GM18951 (cell line): Measurements from ENCODE around the gene PATL1.
"Not testable (repeated sequence)": the region's sequence is repeated elsewhere in the genome, so short reads cannot be mapped to it uniquely, and the experiment has no call there.

Source experiments
- POLR2A ChIP-seq: IDR thresholded peaks from 4 replicates; pipeline ENCODE4 v1.6.1; 2011; ENCODE audit warnings: mild to moderate bottlenecking; ENCODE audit not compliant: insufficient read length, insufficient read depth; ENCODE audit errors: extremely low read depth
- in situ Hi-C: fragments of 300-500 bp; cut with MboI; formaldehyde crosslinking; loops from one replicate; pipeline ENCODE4 v1.12.0; 2022; ENCODE audit warnings: low sequenced_read_pairs, mixed read lengths, inconsistent platforms; ENCODE audit not compliant: unreplicated experiment

Gene PATL1, protein sequence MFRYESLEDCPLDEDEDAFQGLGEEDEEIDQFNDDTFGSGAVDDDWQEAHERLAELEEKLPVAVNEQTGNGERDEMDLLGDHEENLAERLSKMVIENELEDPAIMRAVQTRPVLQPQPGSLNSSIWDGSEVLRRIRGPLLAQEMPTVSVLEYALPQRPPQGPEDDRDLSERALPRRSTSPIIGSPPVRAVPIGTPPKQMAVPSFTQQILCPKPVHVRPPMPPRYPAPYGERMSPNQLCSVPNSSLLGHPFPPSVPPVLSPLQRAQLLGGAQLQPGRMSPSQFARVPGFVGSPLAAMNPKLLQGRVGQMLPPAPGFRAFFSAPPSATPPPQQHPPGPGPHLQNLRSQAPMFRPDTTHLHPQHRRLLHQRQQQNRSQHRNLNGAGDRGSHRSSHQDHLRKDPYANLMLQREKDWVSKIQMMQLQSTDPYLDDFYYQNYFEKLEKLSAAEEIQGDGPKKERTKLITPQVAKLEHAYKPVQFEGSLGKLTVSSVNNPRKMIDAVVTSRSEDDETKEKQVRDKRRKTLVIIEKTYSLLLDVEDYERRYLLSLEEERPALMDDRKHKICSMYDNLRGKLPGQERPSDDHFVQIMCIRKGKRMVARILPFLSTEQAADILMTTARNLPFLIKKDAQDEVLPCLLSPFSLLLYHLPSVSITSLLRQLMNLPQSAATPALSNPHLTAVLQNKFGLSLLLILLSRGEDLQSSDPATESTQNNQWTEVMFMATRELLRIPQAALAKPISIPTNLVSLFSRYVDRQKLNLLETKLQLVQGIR

DNA sequence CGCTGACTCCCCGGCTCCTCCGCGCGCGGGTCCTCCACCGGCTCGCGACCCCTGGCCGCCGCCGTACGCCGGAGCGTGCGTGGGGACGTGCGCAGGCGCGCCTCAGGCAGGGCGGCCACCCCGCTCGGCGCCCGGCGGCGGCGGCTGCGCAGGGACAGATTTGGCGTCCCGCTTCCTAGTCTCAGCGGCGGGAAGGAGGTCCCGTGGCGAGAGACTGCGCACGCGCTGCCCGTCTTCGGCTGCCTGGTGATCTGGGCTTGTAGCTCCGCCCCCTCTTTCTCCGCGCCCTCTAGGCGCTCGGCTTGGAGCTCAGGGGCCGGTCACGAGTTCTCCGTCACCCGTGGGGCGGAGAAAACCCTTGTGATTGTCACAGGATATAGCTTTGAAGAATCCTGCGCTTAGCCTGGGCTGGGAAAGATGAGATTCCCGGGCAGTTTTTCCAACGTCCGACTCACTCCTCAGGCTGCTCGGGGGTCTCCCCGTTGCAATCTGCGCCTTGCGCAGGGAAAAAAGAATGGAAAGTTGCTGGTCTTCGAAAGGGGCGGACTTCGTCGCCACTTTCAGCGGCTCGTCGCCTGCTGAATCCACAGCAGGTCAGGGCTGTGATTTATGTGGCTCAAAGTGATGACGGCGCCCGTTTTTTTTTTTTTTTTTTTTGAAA is at the start of gene PATL1:
TSS of gene PATL1 (minus strand) at position 88 of the 661 bp plus-strand sequence. CDS start 142 bp downstream, outside the sequence.
- in situ Hi-C loops: no loop called here
- peak; percentile 78 for TF ChIP-seq POLR2A

- no peak for TF ChIP-seq POLR2A
- in situ Hi-C loops: no loop called here
Observed at GRCh38 chr11:59716051-59716450, 47.2 kb upstream of the PATL1 start.

- in situ Hi-C loops: no loop called here
- TF ChIP-seq POLR2A: no peak
Observed at GRCh38 chr11:59713745-59714144, 44.9 kb upstream of the PATL1 start, which contains the start of gene OR10V1. Gene OR10V1 (minus strand): TSS chr11:59713845. CDS start chr11:59713845, 0 bp downstream.

DNA sequence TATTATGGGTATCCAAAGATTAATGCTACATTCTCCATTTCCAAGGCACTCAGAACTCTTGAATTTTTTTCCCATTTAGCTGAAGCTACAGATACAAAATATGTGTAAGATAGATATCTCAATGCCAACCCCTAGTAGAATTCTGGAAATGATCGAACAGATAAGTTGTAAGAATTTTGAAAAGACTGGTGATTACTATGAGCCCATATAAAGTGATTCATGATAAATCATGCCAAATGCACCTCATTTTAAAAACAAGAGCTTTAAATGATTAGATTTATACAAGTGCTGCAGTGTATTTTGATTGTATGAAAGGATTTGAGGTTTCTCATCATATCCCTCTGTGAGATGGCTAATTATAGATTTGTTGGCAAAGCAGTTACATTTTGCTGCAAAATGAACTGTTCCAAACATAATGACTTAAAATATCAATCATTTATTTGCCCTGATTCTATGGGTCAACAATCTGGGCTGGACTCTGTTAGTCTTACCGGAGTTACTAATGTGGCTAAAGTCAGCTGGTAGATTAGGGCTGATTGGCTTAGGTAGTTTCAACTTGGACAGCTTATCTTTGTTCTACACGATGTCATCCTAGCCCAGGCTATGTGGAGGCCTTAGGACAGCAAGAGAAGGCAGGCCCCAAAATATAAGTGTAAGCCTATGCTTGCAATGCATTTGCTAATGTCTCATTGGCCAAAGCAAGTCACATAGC is 41.5 kb upstream of the PATL1 start:
- no peak for TF ChIP-seq POLR2A
- in situ Hi-C loops: no loop called here

- in situ Hi-C loops: no loop called here
- no peak for TF ChIP-seq POLR2A
Observed at GRCh38 chr11:59708537-59708936, 39.7 kb upstream of the PATL1 start.

DNA sequence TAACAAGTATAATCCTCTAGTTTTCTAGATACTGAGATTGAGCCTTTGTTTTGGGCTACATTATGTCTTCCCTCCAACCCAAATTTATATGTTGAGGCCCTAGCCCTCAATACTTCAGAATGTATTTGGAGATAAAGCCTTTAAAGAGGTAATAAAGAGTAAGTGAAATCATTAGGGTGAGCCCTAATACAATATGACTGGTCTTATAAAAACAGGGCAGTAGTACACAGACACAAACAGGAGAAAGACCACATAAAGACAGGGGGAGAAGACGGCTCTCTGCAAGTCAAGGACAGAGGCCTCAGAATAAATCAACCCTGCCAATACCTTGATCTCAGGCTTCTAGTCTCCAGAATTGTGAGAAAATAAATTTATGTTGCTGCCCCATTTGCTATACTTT is 38.5 kb upstream of the PATL1 start:
- TF ChIP-seq POLR2A: no peak
- in situ Hi-C loops: no loop called here

DNA sequence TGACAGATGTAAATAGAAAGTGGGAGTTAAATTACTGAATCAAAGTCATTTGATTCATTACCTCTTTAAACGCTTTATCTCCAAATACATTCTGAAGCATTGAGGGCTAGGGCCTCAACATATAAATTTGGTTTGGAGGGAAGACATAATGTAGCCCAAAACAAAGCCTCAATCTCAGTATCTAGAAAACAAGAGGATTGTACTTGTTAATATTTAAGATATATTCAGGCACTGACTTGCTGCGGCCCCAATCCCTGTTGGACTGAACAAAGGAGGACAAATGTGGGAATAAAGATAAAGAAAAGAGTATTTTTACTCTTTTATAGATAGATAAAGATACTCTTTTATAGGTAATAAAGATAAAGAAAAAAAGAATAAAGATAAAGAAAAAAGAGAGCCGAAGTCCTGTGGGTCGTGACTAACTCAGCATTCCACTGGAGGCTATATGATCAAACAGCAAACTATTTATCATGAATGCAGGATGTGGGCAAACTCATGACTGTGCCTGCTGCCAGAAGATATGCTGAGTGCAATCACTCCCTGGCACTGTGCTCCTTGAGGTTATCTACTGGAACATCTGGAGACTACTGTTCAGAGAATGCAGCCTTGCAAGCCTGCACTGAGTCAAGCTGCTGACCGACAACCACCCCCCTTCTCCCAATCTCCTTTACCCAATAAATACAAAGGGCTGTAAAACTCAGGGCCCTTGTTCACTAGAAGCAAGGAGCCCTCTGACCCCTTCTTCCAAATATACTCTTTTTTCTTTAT is 37.9 kb upstream of the PATL1 start:
- no peak for TF ChIP-seq POLR2A
- in situ Hi-C loops: no loop called here

- no peak for TF ChIP-seq POLR2A
- in situ Hi-C loops: no loop called here
Observed at GRCh38 chr11:59705294-59705693, 36.5 kb upstream of the PATL1 start.

DNA sequence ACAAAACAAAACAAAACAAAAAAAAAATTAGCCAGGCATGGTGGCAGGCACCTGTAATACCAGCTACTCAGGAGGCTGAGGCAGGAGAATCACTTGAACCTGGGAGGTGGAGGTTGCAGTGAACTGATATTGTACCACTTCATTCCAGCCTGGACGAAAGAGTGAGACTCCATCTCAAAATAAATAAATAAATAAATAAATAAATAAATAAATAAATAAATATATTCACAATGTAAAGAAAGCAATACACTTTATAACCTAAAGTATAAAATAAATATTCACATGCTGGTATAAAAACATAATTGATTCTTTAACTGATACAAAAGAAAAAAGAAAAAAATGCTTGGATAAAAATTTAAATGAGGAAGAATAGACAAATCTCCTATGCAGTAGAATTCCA is 34.7 kb upstream of the PATL1 start:
- in situ Hi-C loops: not testable (repeated sequence)

DNA sequence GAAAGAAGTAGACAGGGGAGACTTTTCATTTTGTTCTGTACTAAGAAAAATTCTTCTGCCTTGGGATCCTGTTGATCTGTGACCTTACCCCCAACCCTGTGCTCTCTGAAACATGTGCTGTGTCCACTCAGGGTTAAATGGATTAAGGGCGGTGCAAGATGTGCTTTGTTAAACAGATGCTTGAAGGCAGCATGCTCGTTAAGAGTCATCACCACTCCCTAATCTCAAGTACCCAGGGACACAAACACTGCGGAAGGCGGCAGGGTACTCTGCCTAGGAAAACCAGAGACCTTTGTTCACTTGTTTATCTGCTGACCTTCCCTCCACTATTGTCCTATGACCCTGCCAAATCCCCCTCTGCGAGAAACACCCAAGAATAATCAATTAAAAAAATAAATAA is 31.3 kb upstream of the PATL1 start:
- in situ Hi-C loops: not testable (repeated sequence)

DNA sequence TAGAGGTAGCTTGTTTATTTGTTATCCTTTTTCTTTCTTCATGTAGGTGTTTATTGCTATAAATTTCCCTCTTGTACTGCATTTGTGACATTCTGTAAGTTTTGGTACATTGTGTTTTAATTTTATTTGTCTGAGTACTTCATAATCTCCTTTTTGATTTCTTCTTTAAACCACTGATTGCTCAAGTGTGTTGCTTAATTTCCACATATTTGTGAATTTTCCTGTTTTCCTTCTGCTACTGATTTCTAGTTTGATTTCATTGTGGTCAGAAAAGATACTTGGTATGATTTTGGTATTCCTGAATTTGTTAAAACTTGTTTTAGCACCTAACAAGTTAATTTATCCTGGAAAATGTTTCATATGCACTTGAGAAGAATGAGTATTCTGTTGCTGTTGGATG is 29.7 kb upstream of the PATL1 start:
- in situ Hi-C loops: no loop called here
- no peak for TF ChIP-seq POLR2A

DNA sequence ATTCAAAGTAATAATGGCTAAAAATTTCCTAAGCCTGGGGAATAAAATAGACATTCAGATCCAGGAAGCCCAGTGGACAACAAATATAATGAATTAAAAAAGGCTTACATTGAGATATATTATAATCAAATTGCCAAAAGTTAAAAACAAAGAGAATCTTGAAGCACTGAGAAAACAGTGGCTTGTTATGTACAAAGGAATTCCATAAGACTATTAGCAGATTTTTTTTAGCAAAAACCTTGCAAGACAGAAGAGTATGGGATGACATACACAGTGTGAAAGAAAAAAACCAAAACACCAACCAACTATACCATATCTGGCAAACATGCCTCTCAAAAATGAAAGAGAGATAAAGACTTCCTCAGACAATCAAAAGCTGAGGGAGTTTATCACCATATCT is 24.1 kb upstream of the PATL1 start:
- TF ChIP-seq POLR2A: no peak
- in situ Hi-C loops: no loop called here
